ENCODE results near the gene MRFAP1.
A peak's percentile ranks its signal among the peaks of the same experiment; 100 is the strongest.
"Not testable (repeated sequence)": the region's sequence is repeated elsewhere in the genome, so short reads cannot be mapped to it uniquely, and the experiment has no call there.

MRFAP1 gene

DNA sequence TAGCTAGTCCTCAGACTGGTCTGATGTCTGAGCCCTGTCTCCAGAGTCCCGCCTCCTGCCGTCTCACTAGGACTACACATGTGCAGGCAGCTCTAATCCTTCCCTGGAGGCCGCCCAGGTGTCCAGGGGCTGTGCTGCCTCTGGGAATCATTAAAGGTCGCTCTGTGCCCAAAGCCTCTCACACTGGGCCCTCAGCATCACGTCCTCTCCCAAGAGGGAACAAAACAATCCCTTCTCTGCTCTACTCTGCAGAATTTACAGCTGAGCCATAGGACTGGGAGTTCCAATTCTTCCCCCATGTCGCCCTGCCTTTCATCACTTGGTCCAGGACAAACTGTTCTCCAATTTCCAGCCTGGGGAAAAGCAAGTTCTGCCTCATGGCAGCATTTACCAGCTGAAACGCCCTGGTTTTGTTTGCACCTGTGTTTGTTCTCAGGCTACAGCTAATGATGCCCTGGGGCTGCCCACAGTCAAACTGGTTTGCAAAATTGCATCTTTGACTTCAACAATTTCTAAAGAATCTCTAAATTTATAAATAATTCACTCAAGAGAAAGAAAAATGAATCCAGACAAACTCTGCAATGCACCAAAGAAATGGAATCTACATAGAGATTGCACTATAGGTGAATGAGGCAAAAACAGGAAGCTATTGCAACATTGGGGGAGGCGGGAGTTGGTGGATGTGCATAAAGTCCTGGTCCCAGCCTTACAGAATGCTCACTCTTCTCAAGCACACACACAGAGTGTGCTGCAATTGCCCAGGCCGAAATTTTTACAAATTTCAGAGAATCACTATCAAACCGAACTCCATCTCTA lies 7.2 kb upstream of the MRFAP1 start:
- peak in 1 of 2 experiments; percentile 50 for DNase-seq (ENCODE audit: low spot score in 2 of 2)
- Histone ChIP-seq H3K27me3 (ENCODE audit: low read depth) (no peaks in the 10 kb centered on the region), H3K4me3 (no peak overlapping the region), H3K36me3 (replicated peaks) (no peaks in the 10 kb centered on the region), H3K4me1 (peaks cover 11% of the 10 kb centered on the region), H3K9me3 (no peaks in the 10 kb centered on the region)
- in situ Hi-C loops (cut with MboI; ENCODE audit: low sequenced_read_pairs), result no loop called here

DNA sequence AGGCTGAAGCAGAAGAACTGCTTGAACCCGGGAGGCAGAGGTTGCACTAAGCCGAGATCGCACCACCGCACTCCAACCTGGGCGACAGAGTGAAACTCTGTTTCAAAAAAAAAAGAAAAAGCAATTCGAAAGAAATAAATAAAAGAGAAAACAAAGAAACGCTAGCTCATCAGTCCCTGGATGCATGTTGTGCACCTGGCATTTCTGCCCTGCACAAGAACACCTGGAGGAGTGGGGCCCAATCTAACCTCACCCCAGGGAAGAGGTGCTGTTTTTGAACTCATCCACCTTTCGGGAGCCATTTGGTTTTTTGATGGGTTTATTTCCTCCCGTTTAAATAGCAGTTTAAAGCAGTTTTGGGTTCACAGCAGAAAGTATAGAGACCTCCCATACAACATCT lies 5.7 kb upstream of the MRFAP1 start:
- DNase-seq (ENCODE audit: low spot score in 2 of 2), result no peak
- H3K4me1 ChIP-seq, result peaks cover 11% of the 10 kb centered on the region
- H3K4me3 ChIP-seq, result no peak overlapping the region
- H3K27me3 ChIP-seq (ENCODE audit: low read depth), result no peaks in the 10 kb centered on the region
- H3K36me3 ChIP-seq (replicated peaks), result no peaks in the 10 kb centered on the region
- no peaks in the 10 kb centered on the region for H3K9me3 ChIP-seq
- in situ Hi-C loops (cut with MboI; ENCODE audit: low sequenced_read_pairs), result no loop called here

DNA sequence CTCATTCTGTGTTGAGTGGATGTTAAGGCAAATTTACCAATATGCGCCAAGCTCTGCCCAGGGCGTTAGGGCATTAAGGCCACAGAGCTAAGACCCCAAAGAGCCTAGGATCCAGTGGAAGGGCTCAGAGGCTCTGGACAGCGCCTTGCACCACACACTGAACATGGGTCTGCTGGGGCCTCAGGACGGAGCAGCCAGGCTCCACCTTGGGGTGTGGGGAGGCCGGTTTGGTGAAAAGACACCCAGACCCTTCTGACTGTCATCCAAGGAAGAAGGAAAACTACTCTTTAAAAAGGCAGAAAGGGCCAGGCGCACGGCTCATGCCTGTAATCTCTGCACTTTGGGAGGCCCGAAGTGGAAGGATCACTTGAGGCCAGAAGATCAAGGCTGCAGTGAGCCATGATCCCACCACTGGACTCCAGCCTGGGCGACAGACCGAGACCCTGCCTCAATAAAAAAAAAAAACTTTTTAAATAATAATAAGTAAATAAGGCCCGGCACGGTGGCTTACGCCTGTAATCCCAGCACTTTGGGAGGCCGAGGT lies 1.3 kb upstream of the MRFAP1 start:
- no peak for DNase-seq (ENCODE audit: low spot score in 2 of 2)
- Histone ChIP-seq H3K4me1 (peaks cover 12% of the 10 kb centered on the region), H3K9me3 (no peaks in the 10 kb centered on the region), H3K4me3 (no peak overlapping the region), H3K27me3 (ENCODE audit: low read depth) (no peaks in the 10 kb centered on the region), H3K36me3 (replicated peaks) (peaks cover 19% of the 10 kb centered on the region)
- in situ Hi-C loops (cut with MboI; ENCODE audit: low sequenced_read_pairs), result no loop called here

DNA sequence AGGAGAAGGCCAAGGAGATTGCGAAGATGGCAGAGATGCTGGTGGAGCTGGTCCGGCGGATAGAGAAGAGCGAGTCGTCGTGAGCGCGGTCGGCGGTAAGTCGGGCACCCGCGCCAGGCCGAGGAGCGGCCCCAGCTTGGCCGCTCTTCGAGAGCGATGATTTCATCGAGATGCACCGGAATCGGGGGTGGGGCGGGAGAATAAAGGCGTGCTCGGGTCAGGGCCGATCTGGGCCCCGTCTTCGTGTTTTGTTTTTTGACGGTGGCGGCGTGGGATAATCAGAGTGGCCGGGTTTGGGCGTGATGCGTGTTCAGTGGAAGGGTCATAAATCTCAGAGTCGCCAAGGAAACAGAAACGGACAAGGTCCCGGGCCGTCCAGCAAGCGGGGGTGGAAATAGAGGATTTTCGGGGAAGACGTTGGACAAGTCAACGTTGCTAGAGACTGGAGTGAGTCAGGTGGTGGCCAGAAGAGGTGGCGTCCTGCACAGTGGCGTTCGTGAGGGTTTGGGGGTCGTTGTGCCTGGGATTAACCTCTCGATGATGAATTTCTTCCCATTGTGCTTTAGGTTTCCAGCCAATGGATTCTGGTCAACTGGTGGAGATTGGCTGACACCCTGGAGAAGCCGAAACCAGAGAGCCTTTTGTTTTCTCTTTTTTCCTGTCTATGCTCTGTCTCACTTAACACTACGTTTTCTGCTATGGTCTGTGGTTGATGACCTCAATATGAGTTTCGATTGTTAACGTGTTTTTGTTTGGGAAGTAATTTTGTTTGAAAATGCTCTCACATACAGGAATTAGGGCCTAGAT lies 882 bp downstream of the MRFAP1 start:
- Histone ChIP-seq H3K4me1 (peaks cover 12% of the 10 kb centered on the region), H3K9me3 (no peaks in the 10 kb centered on the region), H3K27me3 (ENCODE audit: low read depth) (no peaks in the 10 kb centered on the region), H3K36me3 (replicated peaks) (peaks cover 19% of the 10 kb centered on the region), H3K4me3 (peak overlapping the region; percentile 83)
- peak in 1 of 2 experiments; percentile 43 for DNase-seq (ENCODE audit: low spot score in 2 of 2)
- in situ Hi-C loops (cut with MboI; ENCODE audit: low sequenced_read_pairs), result no loop called here

DNA sequence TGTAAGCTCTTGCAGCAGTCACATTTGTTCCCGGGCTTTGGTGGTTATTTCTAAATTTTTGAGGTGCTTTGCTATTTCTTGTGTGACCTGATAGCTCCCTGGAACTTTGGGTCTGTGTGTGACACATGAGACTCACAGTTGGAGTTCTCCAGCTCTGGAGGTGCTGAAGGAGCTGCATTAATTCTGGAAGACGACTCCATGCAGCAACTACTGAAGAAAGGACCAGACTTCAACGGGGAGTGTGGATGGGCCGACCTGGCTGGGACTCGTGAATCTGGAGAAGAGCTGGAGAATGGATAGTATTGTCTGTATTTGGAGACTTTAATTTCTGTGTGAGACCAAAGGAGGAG lies 1.5 kb downstream of the MRFAP1 start:
- no peak for DNase-seq (ENCODE audit: low spot score in 2 of 2)
- Histone ChIP-seq H3K9me3 (no peaks in the 10 kb centered on the region), H3K4me1 (peaks cover 12% of the 10 kb centered on the region), H3K4me3 (peak overlapping the region; percentile 83), H3K36me3 (replicated peaks) (peaks cover 19% of the 10 kb centered on the region), H3K27me3 (ENCODE audit: low read depth) (no peaks in the 10 kb centered on the region)
- in situ Hi-C loops (cut with MboI; ENCODE audit: low sequenced_read_pairs), result no loop called here

DNA sequence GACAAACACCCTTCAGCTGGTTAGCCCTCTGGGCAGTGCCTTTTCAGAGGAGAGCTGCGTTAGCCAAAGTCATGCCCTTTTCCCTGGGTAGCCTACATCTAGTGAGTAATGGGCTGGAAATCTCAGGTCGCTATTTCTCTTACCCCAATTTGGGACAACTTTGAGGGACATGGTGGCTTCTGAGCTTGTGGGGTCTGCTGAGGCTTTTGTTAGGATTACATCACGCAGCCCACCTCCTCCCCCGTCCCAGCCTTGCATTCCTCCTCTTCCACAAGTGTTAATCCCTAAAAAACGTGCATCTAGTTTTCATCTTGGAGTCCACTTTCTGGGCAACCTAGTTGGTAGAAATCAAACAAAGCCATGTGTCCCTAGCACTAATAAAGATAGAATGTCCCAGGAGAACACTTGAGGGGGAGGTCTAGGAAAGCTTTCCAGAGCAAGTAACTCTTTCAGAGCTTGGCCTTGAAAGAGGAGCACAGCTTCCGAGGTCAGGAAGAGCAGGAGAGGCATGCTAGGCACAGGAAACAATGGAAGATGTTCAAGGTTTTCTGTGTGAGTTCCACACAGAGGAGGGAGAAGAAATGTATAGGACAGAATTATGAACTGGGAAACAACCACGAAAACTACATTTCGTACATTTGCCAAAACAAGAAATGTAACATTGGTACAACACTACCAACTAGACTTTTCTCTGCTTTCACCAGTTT lies 2.8 kb downstream of the MRFAP1 start:
- no peak for DNase-seq (ENCODE audit: low spot score in 2 of 2)
- no peaks in the 10 kb centered on the region for H3K27me3 ChIP-seq (ENCODE audit: low read depth)
- H3K4me1 ChIP-seq, result peaks cover 12% of the 10 kb centered on the region
- H3K4me3 ChIP-seq, result no peak overlapping the region
- in situ Hi-C loops (cut with MboI; ENCODE audit: low sequenced_read_pairs), result no loop called here
- H3K36me3 ChIP-seq (replicated peaks), result peaks cover 19% of the 10 kb centered on the region
- H3K9me3 ChIP-seq, result no peaks in the 10 kb centered on the region

DNA sequence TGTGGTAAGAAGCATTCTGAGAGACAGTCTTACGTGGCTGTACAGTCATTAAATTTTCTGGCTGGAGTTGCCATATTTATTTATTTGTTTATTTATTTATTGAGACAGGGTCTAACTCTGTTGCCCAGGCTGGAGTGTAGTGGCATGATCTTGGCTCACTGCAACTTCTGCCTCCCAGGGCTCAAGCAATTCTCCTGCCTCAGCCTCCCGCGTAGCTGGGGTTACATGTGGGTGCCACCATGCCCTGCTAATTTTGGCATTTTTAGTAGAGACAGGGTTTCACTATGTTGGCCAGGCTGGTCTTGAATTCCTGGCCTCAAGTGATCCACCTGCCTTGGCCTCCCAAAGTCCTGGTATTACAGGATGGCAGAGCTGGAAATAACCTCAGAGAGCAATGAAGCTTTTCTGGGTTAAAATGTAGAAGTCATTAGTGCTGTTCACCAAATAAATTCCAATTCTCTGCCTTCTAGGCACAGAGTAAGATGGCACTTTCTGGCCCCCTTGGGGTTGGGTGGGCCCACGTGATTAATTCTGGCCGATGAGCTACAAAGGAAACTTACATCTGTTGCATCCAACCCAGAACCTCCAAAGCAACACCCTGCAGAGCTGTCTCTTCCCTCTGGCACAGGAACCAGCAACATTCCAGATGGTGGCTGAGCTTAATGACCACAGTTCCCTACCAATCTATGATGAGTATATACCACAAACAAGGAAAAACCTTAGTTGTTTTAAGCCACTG lies 4.5 kb downstream of the MRFAP1 start:
- no peaks in the 10 kb centered on the region for H3K9me3 ChIP-seq
- H3K4me1 ChIP-seq, result peaks cover 10% of the 10 kb centered on the region
- H3K4me3 ChIP-seq, result no peak overlapping the region
- peaks cover 19% of the 10 kb centered on the region for H3K36me3 ChIP-seq (replicated peaks)
- no peaks in the 10 kb centered on the region for H3K27me3 ChIP-seq (ENCODE audit: low read depth)
- in situ Hi-C loops (cut with MboI; ENCODE audit: low sequenced_read_pairs), result no loop called here
- DNase-seq (ENCODE audit: low spot score in 2 of 2), result no peak

DNA sequence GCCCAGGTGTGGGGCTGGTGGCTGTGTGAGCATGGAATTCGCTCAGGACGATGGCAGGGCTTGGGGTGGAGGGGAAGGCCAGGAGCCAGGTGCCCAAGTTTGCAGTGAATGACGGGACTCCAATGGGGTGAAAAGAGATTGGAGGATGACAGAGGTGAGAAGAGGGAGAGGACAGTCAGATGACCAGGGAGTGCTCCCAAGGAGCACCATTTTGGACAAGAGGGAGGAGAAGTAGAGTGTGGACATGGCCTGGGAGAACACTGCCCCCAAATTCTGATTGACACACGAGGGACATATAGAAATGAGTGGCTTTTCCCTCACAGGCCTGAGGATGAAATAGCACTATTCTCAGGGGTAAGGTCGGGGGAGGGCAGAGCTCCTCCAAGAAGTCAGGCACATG lies 6.7 kb downstream of the MRFAP1 start:
- in situ Hi-C loops (cut with MboI; ENCODE audit: low sequenced_read_pairs), result no loop called here
- H3K27me3 ChIP-seq (ENCODE audit: low read depth), result no peaks in the 10 kb centered on the region
- H3K4me1 ChIP-seq, result peaks cover 5% of the 10 kb centered on the region
- H3K36me3 ChIP-seq (replicated peaks), result peaks cover 15% of the 10 kb centered on the region
- no peaks in the 10 kb centered on the region for H3K9me3 ChIP-seq
- no peak for DNase-seq (ENCODE audit: low spot score in 2 of 2)
- no peak overlapping the region for H3K4me3 ChIP-seq

DNA sequence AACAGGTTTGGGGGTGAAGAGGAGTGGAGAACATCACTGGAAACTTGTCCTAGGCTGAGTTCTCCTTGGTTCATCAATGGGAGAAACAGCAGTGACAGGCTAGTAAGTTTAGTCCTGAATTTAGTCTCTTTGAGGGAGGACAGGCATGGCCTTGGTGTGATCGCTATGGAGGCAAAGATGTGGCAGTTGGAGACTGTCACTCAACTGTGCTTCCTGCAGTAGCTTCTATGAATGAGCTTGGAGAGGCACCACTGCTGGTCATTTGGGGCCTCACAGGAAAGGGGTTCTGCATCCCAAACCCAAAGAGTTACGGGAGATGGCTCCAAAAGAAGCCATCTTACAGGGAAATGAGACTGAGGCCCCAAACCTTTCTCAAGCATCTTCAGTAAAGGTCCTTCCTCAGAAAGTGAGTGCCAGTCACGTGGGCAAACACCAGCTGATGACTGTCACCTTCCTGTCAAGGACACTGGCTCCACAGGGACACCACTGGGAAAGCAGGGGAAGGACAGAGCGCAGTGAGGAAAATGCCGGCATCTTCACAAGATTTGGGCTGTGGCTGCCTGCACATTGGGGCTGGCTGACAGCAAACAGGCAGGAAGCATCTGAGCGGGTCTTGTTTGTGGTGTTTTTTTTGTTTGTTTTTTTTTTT lies 7.2 kb downstream of the MRFAP1 start:
- in situ Hi-C loops (cut with MboI; ENCODE audit: low sequenced_read_pairs), result no loop called here
- no peak overlapping the region for H3K4me3 ChIP-seq
- peaks cover 10% of the 10 kb centered on the region for H3K36me3 ChIP-seq (replicated peaks)
- H3K27me3 ChIP-seq (ENCODE audit: low read depth), result no peaks in the 10 kb centered on the region
- H3K9me3 ChIP-seq, result no peaks in the 10 kb centered on the region
- DNase-seq (ENCODE audit: low spot score in 2 of 2), result no peak
- no peaks in the 10 kb centered on the region; the same call in none of the 2 replicates for H3K4me1 ChIP-seq

DNA sequence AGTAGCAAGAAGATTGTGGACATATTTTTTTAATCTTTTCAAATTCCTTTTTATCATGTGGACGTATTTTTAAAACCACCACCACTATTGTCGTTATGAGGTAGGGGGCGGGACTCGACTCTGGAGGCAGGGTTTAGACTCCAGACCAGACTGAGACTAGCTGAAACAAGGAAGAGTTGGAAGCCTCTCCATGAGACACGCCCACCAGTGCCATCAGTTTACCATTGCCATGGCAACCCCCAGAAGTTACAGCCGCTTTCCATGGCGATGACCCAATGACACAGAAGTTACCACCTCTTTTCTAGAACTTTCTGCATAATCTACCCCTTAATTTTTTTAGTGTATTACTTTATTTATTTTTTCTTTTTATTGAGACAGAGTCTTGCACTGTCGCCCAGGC lies 8.7 kb downstream of the MRFAP1 start:
- Histone ChIP-seq H3K9me3 (peaks cover 4% of the 10 kb centered on the region; the same call in 1 of the 2 replicates), H3K4me3 (no peak overlapping the region), H3K36me3 (replicated peaks) (no peaks in the 10 kb centered on the region), H3K4me1 (no peaks in the 10 kb centered on the region), H3K27me3 (ENCODE audit: low read depth) (no peaks in the 10 kb centered on the region)
- in situ Hi-C loops (cut with MboI; ENCODE audit: low sequenced_read_pairs), result no loop called here
- DNase-seq (ENCODE audit: low spot score in 2 of 2), result no peak

DNA sequence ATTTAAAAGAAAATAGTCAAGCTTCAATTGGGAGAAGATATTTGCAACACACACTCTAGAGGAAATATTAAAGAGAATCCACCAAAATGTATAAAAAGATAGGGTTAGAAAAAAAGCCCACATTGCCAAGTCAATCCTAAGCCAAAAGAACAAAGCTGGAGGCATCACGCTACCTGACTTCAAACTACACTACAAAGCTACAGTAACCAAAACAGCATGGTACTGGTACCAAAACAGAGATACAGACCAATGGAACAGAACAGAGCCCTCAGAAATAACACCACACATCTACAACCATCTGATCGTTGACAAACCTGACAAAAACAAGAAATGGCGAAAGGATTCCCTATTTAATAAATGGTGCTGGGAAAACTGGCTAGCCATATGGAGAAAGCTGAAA lies 13.7 kb downstream of the MRFAP1 start:
- H3K9me3 ChIP-seq; H3K36me3 ChIP-seq (replicated peaks); H3K4me3 ChIP-seq; DNase-seq (ENCODE audit: low spot score in 2 of 2); in situ Hi-C loops (cut with MboI; ENCODE audit: low sequenced_read_pairs); H3K4me1 ChIP-seq; H3K27me3 ChIP-seq (ENCODE audit: low read depth): not testable (repeated sequence)

DNA sequence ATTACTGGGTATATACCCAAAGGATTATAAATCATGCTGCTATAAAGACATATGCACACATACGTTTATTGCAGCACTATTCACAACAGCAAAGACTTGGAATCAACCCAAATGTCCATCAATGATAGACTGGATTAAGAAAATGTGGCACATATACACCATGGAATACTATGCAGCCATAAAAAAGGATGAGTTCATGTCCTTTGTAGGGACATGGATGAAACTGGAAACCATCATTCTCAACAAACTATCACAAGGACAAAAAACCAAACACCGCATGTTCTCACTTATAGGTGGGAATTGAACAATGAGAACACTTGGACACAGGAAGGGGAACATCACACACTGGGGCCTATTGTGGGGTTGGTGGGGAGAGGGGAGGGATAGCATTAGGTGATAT lies 14.8 kb downstream of the MRFAP1 start:
- H3K4me1 ChIP-seq; DNase-seq (ENCODE audit: low spot score in 2 of 2); H3K4me3 ChIP-seq; in situ Hi-C loops (cut with MboI; ENCODE audit: low sequenced_read_pairs); H3K27me3 ChIP-seq (ENCODE audit: low read depth); H3K36me3 ChIP-seq (replicated peaks); H3K9me3 ChIP-seq: not testable (repeated sequence)

DNA sequence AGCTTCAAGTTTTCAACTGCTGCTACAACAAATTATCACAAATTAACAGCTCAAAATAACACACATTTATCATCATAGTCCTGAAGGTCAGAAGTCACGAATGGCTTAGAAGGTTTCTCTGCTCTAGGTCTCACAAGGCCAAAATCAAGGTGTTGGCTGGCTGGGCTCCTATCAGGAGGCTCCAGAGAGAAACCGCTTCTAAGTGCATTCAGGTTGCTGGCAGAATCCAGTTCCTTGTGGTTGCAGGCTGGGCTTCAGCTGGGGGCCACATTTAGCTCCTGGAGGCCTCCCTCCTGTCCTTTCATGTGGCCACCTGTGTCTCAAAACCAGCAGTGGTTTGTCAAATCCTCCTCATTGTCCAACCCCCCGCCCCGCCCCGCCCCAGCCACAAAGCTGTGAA lies 15.4 kb downstream of the MRFAP1 start:
- Histone ChIP-seq H3K36me3 (replicated peaks) (no peaks in the 10 kb centered on the region), H3K9me3 (peaks cover 5% of the 10 kb centered on the region; the same call in 1 of the 2 replicates), H3K4me3 (no peak overlapping the region), H3K4me1 (no peaks in the 10 kb centered on the region), H3K27me3 (ENCODE audit: low read depth) (no peaks in the 10 kb centered on the region; the same call in 1 of the 2 replicates)
- DNase-seq (ENCODE audit: low spot score in 2 of 2), result no peak
- in situ Hi-C loops (cut with MboI; ENCODE audit: low sequenced_read_pairs), result no loop called here
